CD14-positive monocyte (primary cell): Measurements from ENCODE around the gene WDR41. TPM values are rescaled to one million over a fixed set of nuclear protein-coding genes. Genes with fewer than 3 reads are reported as not detected.

Source experiments
- DNase-seq, 3 donors: peaks; one replicate each; pipeline ENCODE4 v3.0.0-alpha.2; 2011 to 2022
- H2AFZ ChIP-seq: 2 replicates; pipeline ENCODE4 v1.6.0; 2012; ENCODE audit warnings: mild to moderate bottlenecking, low read depth, low read length, inconsistent platforms; ENCODE audit not compliant: insufficient read depth, poor library complexity, severe bottlenecking
- H3K27ac ChIP-seq, 2 donors: 1 replicate in 1 of 2; 2 replicates in 1 of 2; pipeline ENCODE4 v1.5.1; 2012 to 2013; ENCODE audit warnings: low read length in 2 of 2, control low read depth in 1 of 2, inconsistent platforms in 1 of 2, low read depth in 1 of 2, mild to moderate bottlenecking in 1 of 2
- H3K27me3 ChIP-seq, 2 donors: one replicate each; pipeline versions ENCODE4 v1.6.0 to v1.6.1; 2011 to 2013; ENCODE audit warnings: low read length in 2 of 2; ENCODE audit not compliant: control insufficient read depth in 2 of 2, insufficient read depth in 2 of 2
- H3K36me3 ChIP-seq, 2 donors: replicated peaks in 1 of 2; 1 replicate in 1 of 2; 2 replicates in 1 of 2; pipeline versions ENCODE4 v1.5.1 to v1.6.1; 2012 to 2013; ENCODE audit warnings: low read length in 2 of 2, control low read depth in 1 of 2, inconsistent platforms in 1 of 2, mild to moderate bottlenecking in 1 of 2; ENCODE audit not compliant: insufficient read depth in 2 of 2, control insufficient read depth in 1 of 2
- H3K4me1 ChIP-seq, 2 donors: 1 replicate in 1 of 2; 2 replicates in 1 of 2; pipeline versions ENCODE4 v1.5.1 to v1.6.1; 2012 to 2013; ENCODE audit warnings: low read length in 2 of 2, control low read depth in 1 of 2, inconsistent platforms in 1 of 2, mild to moderate bottlenecking in 1 of 2, moderate library complexity in 1 of 2; ENCODE audit not compliant: insufficient read depth in 2 of 2, control insufficient read depth in 1 of 2
- H3K4me2 ChIP-seq: replicated peaks from 2 replicates; pipeline ENCODE3; 2012; ENCODE audit warnings: low read length, moderate library complexity, mild to moderate bottlenecking; ENCODE audit not compliant: poor library complexity, severe bottlenecking; ENCODE audit errors: extremely low read depth
- H3K4me3 ChIP-seq, 3 experiments: fragments of 200-600 bp in 1 of 3; sonication (generic) in 1 of 3; replicated peaks in 1 of 3; 1 replicate in 2 of 3; 2 replicates in 1 of 3; pipeline ENCODE4 v1.5.1; 2011 to 2013; ENCODE audit warnings: low read length in 3 of 3, mild to moderate bottlenecking in 3 of 3, control low read depth in 2 of 3, low read depth in 2 of 3, inconsistent platforms in 1 of 3, moderate library complexity in 1 of 3
- H3K79me2 ChIP-seq: 2 replicates; pipeline ENCODE4 v1.6.0; 2012; ENCODE audit warnings: mild to moderate bottlenecking, control low read depth, inconsistent platforms, low read length, moderate library complexity; ENCODE audit not compliant: insufficient read depth
- H3K9ac ChIP-seq: 2 replicates; pipeline ENCODE4 v1.6.0; 2017; ENCODE audit warnings: low read length, mild to moderate bottlenecking; ENCODE audit not compliant: insufficient read depth, poor library complexity, severe bottlenecking
- H3K9me3 ChIP-seq, 2 donors: replicated peaks in 1 of 2; 1 replicate in 1 of 2; 2 replicates in 1 of 2; pipeline versions ENCODE4 v1.5.1 to v1.6.1; 2012 to 2013; ENCODE audit warnings: low read length in 2 of 2, control low read depth in 1 of 2; ENCODE audit not compliant: control insufficient read depth in 1 of 2, insufficient read depth in 1 of 2
- H4K20me1 ChIP-seq: 2 replicates; pipeline ENCODE4 v1.6.0; 2012; ENCODE audit warnings: mild to moderate bottlenecking, low read length, control low read depth, moderate library complexity; ENCODE audit not compliant: insufficient read depth
- H3K27ac Mint-ChIP-seq, 7 donors: one replicate each; pipeline ENCODE4 v1.8.0; 2020; ENCODE audit warnings: mild to moderate bottlenecking in 7 of 7, mixed read lengths in 7 of 7, moderate library complexity in 6 of 7, inconsistent platforms in 2 of 7
- H3K27me3 Mint-ChIP-seq, 3 donors: one replicate each; pipeline ENCODE4 v1.8.0; 2021 to 2022; ENCODE audit warnings: low read depth in 3 of 3, mild to moderate bottlenecking in 3 of 3, mixed read lengths in 3 of 3, moderate library complexity in 3 of 3, inconsistent platforms in 1 of 3
- H3K36me3 Mint-ChIP-seq, 2 donors: one replicate each; pipeline ENCODE4 v1.8.0; 2020; ENCODE audit warnings: mixed read lengths in 2 of 2, inconsistent platforms in 1 of 2, mild to moderate bottlenecking in 1 of 2
- H3K4me1 Mint-ChIP-seq: one replicate; pipeline ENCODE4 v1.8.0; 2020; ENCODE audit warnings: mild to moderate bottlenecking, mixed read lengths
- H3K4me3 Mint-ChIP-seq, 2 donors: one replicate each; pipeline ENCODE4 v1.8.0; 2020; ENCODE audit warnings: mild to moderate bottlenecking in 2 of 2, mixed read lengths in 2 of 2, moderate library complexity in 1 of 2
- H3K9me3 Mint-ChIP-seq, 7 donors: one replicate each; pipeline ENCODE4 v1.8.0; 2020 to 2022; ENCODE audit warnings: mixed read lengths in 7 of 7, mild to moderate bottlenecking in 6 of 7, moderate library complexity in 6 of 7, inconsistent platforms in 2 of 7
- WGBS: methylation state at CpG from one replicate; pipeline ENCODE4 v1.1.5; 2013; ENCODE audit warnings: missing lambda C conversion rate; ENCODE audit not compliant: insufficient coverage; 5-methylcytosine and 5-hydroxymethylcytosine counted together
- intact Hi-C, 2 donors: fragments of 100-400 bp; cut with micrococcal nuclease; formaldehyde crosslinking; loops; one replicate each; pipeline versions ENCODE4 v1.15.0 to v1.15.1; 2023
- polyA plus RNA-seq, 3 donors: library from polyadenylated mRNA; depleted of rRNA in 1 of 3; unstranded in 2 of 3; stranded (reverse) in 1 of 3; fragments of 300-500 nt in 2 of 3; fragments of >200 nt in 1 of 3; fragmentation: Illumina TruSeq in 2 of 3; gene quantifications; 1 replicate in 2 of 3; 2 replicates in 1 of 3; pipeline ENCODE4 v1.2.3, GENCODE V29; 2012 to 2021
- TF ChIP-seq, protein P1 (sequence below): fragments of 200-600 bp; IDR thresholded peaks from one replicate; pipeline ENCODE4 v1.8.0; 2022; ENCODE audit warnings: antibody characterized with exemption, mild to moderate bottlenecking

The WDR41 gene
- polyA plus RNA-seq, 3 donors = 19.6 to 64.0 (median 47.5) TPM

DNA sequence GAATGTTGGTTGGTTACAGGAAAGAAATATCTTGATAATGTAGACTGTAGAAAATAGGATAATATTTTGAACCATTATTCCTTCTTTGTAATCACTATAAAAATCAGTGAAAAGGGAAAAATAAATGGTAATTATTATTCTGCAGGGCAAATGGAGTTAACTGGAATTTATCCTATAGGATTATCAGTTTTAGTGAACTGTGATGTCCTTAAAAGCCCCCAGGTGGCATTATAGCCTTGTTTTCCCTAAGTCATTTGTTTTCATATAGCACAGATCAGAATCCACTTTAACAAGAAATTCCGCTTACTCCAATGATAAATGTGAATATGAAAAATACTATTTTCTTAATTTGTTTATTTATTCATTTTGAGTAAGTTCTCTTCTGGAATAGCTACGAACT is 26.2 kb upstream of the WDR41 start:
- no peak overlapping the region for H3K9ac ChIP-seq
- intact Hi-C loops = no loop called here
- H3K36me3 Mint-ChIP-seq = no peaks in the 10 kb centered on the region
- H3K4me1 ChIP-seq = no peaks in the 10 kb centered on the region
- no peaks in the 10 kb centered on the region for H4K20me1 ChIP-seq
- no peaks in the 10 kb centered on the region for H3K79me2 ChIP-seq
- H2AFZ ChIP-seq = no peak overlapping the region
- H3K4me1 Mint-ChIP-seq = no peaks in the 10 kb centered on the region
- no peaks in the 10 kb centered on the region for H3K9me3 Mint-ChIP-seq
- WGBS = no CpG with 5 or more reads among the region's 2 CpGs
- no peak overlapping the region for H3K27ac ChIP-seq
- DNase-seq = no peak
- H3K4me3 ChIP-seq = no peak overlapping the region
- no peak overlapping the region for H3K4me3 Mint-ChIP-seq
- no peaks in the 10 kb centered on the region for H3K27me3 ChIP-seq
- H3K27me3 Mint-ChIP-seq = peaks cover 0 to 1% (median 0%) of the 10 kb centered on the region in 3 donors
- H3K27ac Mint-ChIP-seq = no peak overlapping the region
- H3K9me3 ChIP-seq = no peaks in the 10 kb centered on the region
- TF ChIP-seq, protein P1, sequence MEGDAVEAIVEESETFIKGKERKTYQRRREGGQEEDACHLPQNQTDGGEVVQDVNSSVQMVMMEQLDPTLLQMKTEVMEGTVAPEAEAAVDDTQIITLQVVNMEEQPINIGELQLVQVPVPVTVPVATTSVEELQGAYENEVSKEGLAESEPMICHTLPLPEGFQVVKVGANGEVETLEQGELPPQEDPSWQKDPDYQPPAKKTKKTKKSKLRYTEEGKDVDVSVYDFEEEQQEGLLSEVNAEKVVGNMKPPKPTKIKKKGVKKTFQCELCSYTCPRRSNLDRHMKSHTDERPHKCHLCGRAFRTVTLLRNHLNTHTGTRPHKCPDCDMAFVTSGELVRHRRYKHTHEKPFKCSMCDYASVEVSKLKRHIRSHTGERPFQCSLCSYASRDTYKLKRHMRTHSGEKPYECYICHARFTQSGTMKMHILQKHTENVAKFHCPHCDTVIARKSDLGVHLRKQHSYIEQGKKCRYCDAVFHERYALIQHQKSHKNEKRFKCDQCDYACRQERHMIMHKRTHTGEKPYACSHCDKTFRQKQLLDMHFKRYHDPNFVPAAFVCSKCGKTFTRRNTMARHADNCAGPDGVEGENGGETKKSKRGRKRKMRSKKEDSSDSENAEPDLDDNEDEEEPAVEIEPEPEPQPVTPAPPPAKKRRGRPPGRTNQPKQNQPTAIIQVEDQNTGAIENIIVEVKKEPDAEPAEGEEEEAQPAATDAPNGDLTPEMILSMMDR = no peak
- no peaks in the 10 kb centered on the region for H3K36me3 ChIP-seq
- no peak overlapping the region for H3K4me2 ChIP-seq

DNA sequence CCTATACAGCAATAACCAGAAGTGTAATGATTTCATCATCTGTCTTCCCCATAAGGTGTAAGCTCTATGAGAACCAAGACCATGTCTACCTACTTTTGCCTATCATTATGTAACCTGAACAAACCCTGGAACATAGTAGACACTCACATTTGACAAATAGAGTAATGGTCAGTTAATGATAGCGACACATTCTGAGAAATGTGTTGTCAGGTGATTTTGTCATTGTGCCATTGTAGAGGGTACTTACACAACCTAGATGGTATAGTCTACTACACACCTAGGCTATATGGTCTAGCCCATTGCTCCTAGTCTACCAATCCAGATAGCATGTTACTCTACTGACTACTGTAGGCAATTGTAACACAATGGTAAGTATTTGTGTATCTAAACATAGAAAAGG is 22.3 kb upstream of the WDR41 start:
- Histone ChIP-seq H3K27me3 (no peaks in the 10 kb centered on the region), H3K9ac (no peak overlapping the region), H3K9me3 (no peaks in the 10 kb centered on the region), H4K20me1 (no peaks in the 10 kb centered on the region), H3K4me2 (no peak overlapping the region), H3K79me2 (no peaks in the 10 kb centered on the region), H3K36me3 (no peaks in the 10 kb centered on the region), H2AFZ (no peak overlapping the region), H3K27ac (no peak overlapping the region), H3K4me1 (no peaks in the 10 kb centered on the region), H3K4me3 (no peak overlapping the region)
- intact Hi-C loops = no loop called here
- no peaks in the 10 kb centered on the region for H3K36me3 Mint-ChIP-seq
- H3K27me3 Mint-ChIP-seq = peaks cover 1 to 5% (median 5%) of the 10 kb centered on the region in 3 donors
- no peak overlapping the region for H3K27ac Mint-ChIP-seq
- H3K9me3 Mint-ChIP-seq = peaks cover 3 to 9% (median 5%) of the 10 kb centered on the region in 7 donors
- no peaks in the 10 kb centered on the region for H3K4me1 Mint-ChIP-seq
- TF ChIP-seq, protein P1 = no peak
- no peak for DNase-seq
- WGBS = no CpG with 5 or more reads among the region's 1 CpG
- H3K4me3 Mint-ChIP-seq = no peak overlapping the region
